Tibial nerve (tissue), 4 donors: ENCODE measurements around the gene ZFP1. TPM values are rescaled to one million over a fixed set of nuclear protein-coding genes. Genes with fewer than 3 reads are reported as not detected.
"Not testable (repeated sequence)": the region's sequence is repeated elsewhere in the genome, so short reads cannot be mapped to it uniquely, and the experiment has no call there.

Source experiments
- DNase-seq, 2 donors: peaks; one replicate each; pipeline ENCODE4 v3.0.0-alpha.2; 2019; ENCODE audit warnings: low spot score in 2 of 2
- H3K27ac ChIP-seq, 4 donors: fragments of 200-600 bp; sonication (generic) in 3 of 4; one replicate each; pipeline ENCODE4 v1.5.1; 2017 to 2019; ENCODE audit warnings: mild to moderate bottlenecking in 1 of 4
- H3K27me3 ChIP-seq, 2 donors: fragments of 200-600 bp; sonication (generic) in 1 of 2; one replicate each; pipeline versions ENCODE4 v1.5.1 to v1.6.0; 2017 to 2019
- H3K36me3 ChIP-seq, 3 donors: fragments of 200-600 bp; sonication (generic); one replicate each; pipeline ENCODE4 v1.5.1; 2018 to 2019
- H3K4me1 ChIP-seq, 4 donors: fragments of 200-600 bp; sonication (generic) in 3 of 4; one replicate each; pipeline ENCODE4 v1.5.1; 2017 to 2019
- H3K4me3 ChIP-seq, 4 donors: fragments of 200-600 bp; sonication (generic) in 3 of 4; one replicate each; pipeline ENCODE4 v1.5.1; 2017 to 2019; ENCODE audit warnings: mild to moderate bottlenecking in 1 of 4, moderate library complexity in 1 of 4
- H3K9me3 ChIP-seq, 4 donors: fragments of 200-600 bp; sonication (generic) in 3 of 4; one replicate each; pipeline ENCODE4 v1.5.1; 2017 to 2019
- EP300 ChIP-seq, 2 donors: sonication (generic); formaldehyde crosslinking; IDR thresholded peaks; one replicate each; pipeline ENCODE4 v1.6.1; 2017; ENCODE audit warnings: antibody characterized with exemption in 2 of 2, mild to moderate bottlenecking in 1 of 2
- POLR2A ChIP-seq, 2 donors: fragments of 450-650 bp; IDR thresholded peaks; one replicate each; pipeline ENCODE4 v1.6.1; 2017; ENCODE audit warnings: antibody characterized with exemption in 2 of 2, mild to moderate bottlenecking in 2 of 2, moderate library complexity in 2 of 2
- WGBS, 2 donors: methylation state at CpG; one replicate each; pipeline ENCODE4 v1.1.5; 2018; 5-methylcytosine and 5-hydroxymethylcytosine counted together
- total RNA-seq, 4 donors: library from RNA; depleted of rRNA; stranded (reverse); fragments of >200 nt; gene quantifications; one replicate each; pipeline ENCODE4 v1.1.0, GENCODE V29; 2016
- TF ChIP-seq, protein P1 (sequence below), 5 experiments: fragments of 200-600 bp in 3 of 5; fragments of 450-650 bp in 2 of 5; sonication (generic) in 3 of 5; IDR thresholded peaks; one replicate each; pipeline ENCODE4 v1.5.1; 2016 to 2019; ENCODE audit warnings: antibody characterized with exemption in 5 of 5, mild to moderate bottlenecking in 3 of 5, moderate library complexity in 2 of 5

Gene ZFP1
- total RNA-seq, 4 donors from 2014 or later, result 6.3 to 12.6 (median 9.5) TPM

DNA sequence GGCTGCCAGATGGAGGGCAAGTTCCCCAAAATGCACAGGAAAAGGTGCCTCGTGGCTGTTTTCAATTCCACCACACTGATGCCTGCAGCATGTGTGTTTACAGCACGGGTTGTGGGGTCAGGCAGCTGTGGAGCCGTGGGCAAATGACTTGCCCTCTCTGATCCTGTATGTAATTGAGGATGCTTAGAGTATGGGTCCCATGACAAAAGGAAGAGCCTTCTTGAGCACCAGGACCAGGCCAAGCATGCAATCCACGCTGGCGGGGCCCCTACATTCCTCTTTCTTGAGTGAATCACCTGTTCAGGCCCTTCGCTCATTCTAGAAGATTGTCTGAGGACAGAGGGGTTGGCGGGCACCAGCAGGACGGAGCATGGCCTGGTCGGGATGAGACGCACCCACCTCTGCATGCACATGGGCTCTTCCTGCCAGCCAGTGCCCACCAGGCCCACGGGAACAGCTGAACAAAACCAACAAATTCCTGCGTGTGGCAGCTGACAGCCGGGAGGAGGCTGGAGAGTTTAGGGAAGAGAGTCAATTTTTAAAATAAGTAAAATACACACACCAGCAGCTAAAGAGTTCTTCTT is 60.0 kb downstream of the ZFP1 start:
- Histone ChIP-seq H3K4me3 (no peak overlapping the region), H3K36me3 (no peaks in the 10 kb centered on the region), H3K9me3 (no peaks in the 10 kb centered on the region), H3K27ac (no peak overlapping the region), H3K27me3 (peaks cover 0 to 5% of the 10 kb centered on the region in 2 donors), H3K4me1 (no peaks in the 10 kb centered on the region)
- DNase-seq, result no peak
- WGBS, 2 donors, result 75 to 85% methylated on average over 13 of the region's 13 CpGs
- TF ChIP-seq, protein P1, sequence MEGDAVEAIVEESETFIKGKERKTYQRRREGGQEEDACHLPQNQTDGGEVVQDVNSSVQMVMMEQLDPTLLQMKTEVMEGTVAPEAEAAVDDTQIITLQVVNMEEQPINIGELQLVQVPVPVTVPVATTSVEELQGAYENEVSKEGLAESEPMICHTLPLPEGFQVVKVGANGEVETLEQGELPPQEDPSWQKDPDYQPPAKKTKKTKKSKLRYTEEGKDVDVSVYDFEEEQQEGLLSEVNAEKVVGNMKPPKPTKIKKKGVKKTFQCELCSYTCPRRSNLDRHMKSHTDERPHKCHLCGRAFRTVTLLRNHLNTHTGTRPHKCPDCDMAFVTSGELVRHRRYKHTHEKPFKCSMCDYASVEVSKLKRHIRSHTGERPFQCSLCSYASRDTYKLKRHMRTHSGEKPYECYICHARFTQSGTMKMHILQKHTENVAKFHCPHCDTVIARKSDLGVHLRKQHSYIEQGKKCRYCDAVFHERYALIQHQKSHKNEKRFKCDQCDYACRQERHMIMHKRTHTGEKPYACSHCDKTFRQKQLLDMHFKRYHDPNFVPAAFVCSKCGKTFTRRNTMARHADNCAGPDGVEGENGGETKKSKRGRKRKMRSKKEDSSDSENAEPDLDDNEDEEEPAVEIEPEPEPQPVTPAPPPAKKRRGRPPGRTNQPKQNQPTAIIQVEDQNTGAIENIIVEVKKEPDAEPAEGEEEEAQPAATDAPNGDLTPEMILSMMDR (IDR thresholded peaks at IDR 0.05), result no peak
- TF ChIP-seq EP300 (IDR thresholded peaks at IDR 0.05) (no peak), POLR2A (IDR thresholded peaks at IDR 0.05) (no peak)

DNA sequence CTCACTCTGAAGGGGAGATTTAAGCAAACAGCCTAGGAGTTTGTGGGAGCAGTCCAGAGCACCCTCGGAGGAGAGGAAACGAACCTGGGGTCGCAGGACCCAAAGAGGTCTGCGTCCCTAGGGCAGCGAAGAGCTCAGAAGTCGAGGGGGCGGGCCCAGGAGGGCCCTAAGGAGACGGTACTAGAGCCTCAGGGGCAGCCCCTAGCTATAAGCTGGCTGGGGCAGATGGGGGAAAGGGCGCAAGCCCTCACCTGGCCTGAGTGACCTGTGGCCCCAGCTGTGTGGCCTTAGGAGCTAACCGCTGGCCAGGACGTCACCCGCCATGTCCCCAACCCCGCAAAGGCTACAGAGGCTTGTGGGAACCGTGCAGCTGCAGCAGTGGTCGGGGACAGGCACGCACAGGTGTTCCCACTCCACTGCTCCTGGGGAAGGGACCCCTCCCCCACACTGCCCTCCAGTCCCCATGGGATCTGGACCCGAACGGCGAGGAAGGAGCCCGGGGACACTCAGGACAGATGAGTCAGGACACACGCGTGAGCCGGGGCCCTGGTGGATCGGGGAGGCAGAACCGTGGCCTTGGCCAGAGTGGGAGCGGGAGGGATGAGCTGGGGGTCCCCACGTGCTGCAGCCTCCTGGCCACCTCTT is 60.7 kb downstream of the ZFP1 start:
- no peaks in the 10 kb centered on the region for H3K36me3 ChIP-seq
- TF ChIP-seq, protein P1 (IDR thresholded peaks at IDR 0.05), result no peak
- TF ChIP-seq EP300 (IDR thresholded peaks at IDR 0.05) (no peak), POLR2A (IDR thresholded peaks at IDR 0.05) (no peak)
- DNase-seq, result no peak
- no peak overlapping the region for H3K4me3 ChIP-seq
- WGBS, 2 donors, result 78 to 82% methylated on average over 25 of the region's 27 CpGs
- no peaks in the 10 kb centered on the region for H3K4me1 ChIP-seq
- H3K9me3 ChIP-seq, result no peaks in the 10 kb centered on the region
- peaks cover 0 to 5% of the 10 kb centered on the region in 2 donors for H3K27me3 ChIP-seq
- H3K27ac ChIP-seq, result no peak overlapping the region

DNA sequence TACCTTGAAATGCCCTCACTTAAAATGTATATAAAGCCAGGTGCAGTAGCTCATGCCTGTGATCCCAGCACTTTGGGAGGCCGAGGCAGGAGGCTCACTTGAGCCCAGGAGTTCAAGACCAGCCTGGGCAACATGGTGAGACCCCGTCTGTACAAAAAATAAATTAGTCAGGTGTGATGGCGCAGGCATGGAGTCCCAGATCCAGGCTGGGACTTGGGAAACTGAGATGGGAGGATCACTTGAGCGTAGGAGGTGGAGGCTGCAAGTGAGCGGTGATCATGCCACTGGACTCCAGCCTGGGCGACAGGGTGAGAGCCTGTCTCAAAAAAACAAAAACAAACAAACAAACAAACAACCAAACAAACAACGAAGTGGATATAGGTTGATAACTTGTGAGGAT is 61.2 kb downstream of the ZFP1 start:
- H3K36me3 ChIP-seq, H3K4me3 ChIP-seq, DNase-seq, H3K27ac ChIP-seq, H3K27me3 ChIP-seq, H3K9me3 ChIP-seq, H3K4me1 ChIP-seq: not testable (repeated sequence)
- 92 to 93% methylated on average over 7 of the region's 7 CpGs for WGBS, 2 donors

DNA sequence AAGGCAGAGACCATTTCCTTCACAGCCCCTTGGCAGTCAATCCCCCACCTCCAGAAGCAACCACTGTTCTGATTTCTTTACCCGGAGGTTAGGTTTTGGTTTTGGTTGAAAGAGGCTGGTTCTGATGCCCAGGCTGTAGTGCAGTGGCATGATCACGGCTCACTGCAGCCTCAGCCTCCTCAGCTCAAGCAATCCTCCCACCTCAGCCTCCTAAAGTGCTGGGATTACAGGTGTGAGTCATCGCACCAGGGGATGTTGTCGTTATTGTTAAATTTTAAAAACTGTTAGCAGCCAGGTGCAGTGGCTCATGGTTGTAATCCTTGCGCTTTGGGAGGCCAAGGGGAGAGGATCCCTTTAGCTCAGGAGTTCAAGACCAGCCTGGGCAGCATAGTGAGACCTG is 61.6 kb downstream of the ZFP1 start:
- no peaks in the 10 kb centered on the region for H3K36me3 ChIP-seq
- DNase-seq, result no peak
- H3K4me3 ChIP-seq, result no peak overlapping the region
- TF ChIP-seq POLR2A (IDR thresholded peaks at IDR 0.05) (no peak), EP300 (IDR thresholded peaks at IDR 0.05) (no peak)
- TF ChIP-seq, protein P1 (IDR thresholded peaks at IDR 0.05), result no peak
- no peak overlapping the region for H3K27ac ChIP-seq
- 86 to 89% methylated on average over 5 of the region's 5 CpGs for WGBS, 2 donors
- no peaks in the 10 kb centered on the region for H3K4me1 ChIP-seq
- no peaks in the 10 kb centered on the region for H3K9me3 ChIP-seq
- H3K27me3 ChIP-seq, result peaks cover 0 to 5% of the 10 kb centered on the region in 2 donors

DNA sequence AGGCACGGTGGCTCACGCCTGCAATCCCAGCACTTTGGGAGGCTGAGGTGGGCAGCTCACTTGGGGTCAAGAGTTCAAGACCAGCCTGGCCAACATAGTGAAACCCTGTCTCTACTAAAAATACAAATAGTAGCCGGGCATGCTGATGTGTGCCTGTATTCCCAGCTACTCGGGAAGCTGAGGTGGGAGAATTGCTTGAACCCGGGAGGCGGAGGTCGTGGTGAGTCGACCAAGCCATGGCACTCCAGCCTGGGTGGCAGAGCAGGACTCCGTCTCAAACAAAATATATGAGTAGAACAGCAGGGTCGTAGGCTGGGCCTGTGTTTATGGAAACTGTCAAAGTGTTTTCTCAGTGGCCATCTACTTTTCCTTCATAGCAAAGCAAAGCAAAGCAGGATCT is 63.0 kb downstream of the ZFP1 start:
- DNase-seq, H3K36me3 ChIP-seq, H3K4me3 ChIP-seq, H3K27ac ChIP-seq, H3K4me1 ChIP-seq, H3K27me3 ChIP-seq, H3K9me3 ChIP-seq: not testable (repeated sequence)
- 73 to 88% methylated on average over 10 of the region's 10 CpGs for whole genome bisulfite sequencing, 2 donors

DNA sequence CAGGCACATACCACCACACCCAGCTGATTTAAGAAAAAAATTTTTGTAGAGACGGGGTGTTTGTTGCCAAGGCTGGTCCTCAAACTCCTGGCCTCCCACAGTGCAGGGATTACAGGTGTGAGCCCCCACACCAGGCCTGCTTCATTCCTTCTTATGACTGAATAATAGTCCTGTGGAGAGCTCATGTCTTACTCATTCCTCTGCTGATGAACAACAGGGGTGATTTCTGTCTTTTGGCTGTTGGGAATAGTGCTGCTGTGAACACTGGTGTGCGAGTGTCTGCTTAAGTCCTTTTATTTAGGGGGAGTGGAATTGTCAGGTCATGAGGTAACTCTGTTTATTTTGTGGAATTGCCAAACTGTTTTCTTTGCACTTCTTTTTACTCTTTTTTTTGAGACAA is 67.8 kb downstream of the ZFP1 start:
- no peaks in the 10 kb centered on the region for H3K27me3 ChIP-seq
- no peak for DNase-seq
- WGBS, 2 donors, result 85 to 87% methylated on average over 2 of the region's 2 CpGs
- no peaks in the 10 kb centered on the region for H3K9me3 ChIP-seq
- no peaks in the 10 kb centered on the region for H3K36me3 ChIP-seq
- TF ChIP-seq POLR2A (IDR thresholded peaks at IDR 0.05) (no peak), EP300 (IDR thresholded peaks at IDR 0.05) (no peak)
- TF ChIP-seq, protein P1 (IDR thresholded peaks at IDR 0.05), result no peak
- H3K27ac ChIP-seq, result no peak overlapping the region
- no peak overlapping the region for H3K4me3 ChIP-seq
- H3K4me1 ChIP-seq, result peaks cover 0 to 8% (median 0%) of the 10 kb centered on the region in 4 donors
